ENCODE measurements around the gene TUBG1. TPM values are rescaled to one million over a fixed set of nuclear protein-coding genes. Genes with fewer than 3 reads are reported as not detected.

Gene TUBG1
- total and polyA plus RNA-seq, 10 of the 15 experiments (the other 5 are each of a cell fraction or from before 2014, with no cell fraction given) = 40.0 to 256 (median 107) TPM

- Histone ChIP-seq H4K20me1 (ENCODE audit: control insufficient read depth, insufficient read depth) (no peaks in the 10 kb centered on the region), H3K9me3 (replicated peaks; ENCODE audit: control insufficient read depth, insufficient read depth, low read length) (no peaks in the 10 kb centered on the region), H3K27ac (ENCODE audit: control insufficient read depth, insufficient read depth) (no peak overlapping the region), H3K9ac (ENCODE audit: control insufficient read depth, insufficient read depth, low read length) (no peak overlapping the region), H3K4me3 (no peak overlapping the region), H3K79me2 (ENCODE audit: control insufficient read depth, insufficient read depth, low read length) (peaks cover 50% of the 10 kb centered on the region), H3K4me2 (ENCODE audit: control insufficient read depth, insufficient read depth) (no peak overlapping the region), H2AFZ (ENCODE audit: control insufficient read depth, low read depth, low read length) (no peak overlapping the region), H3K27me3 (replicated peaks in 1 of 2; ENCODE audit: control insufficient read depth in 2 of 2, insufficient read depth in 2 of 2, low read length in 1 of 2) (no peaks in the 10 kb centered on the region), H3K4me1 (ENCODE audit: control insufficient read depth, insufficient read depth, low read length) (peaks cover 24% of the 10 kb centered on the region), H3K36me3 (ENCODE audit: control insufficient read depth in 2 of 2, insufficient read depth in 2 of 2, low read length in 1 of 2) (peaks cover 20 to 29% of the 10 kb centered on the region in 2 experiments; a peak in 3 of 4 replicates)
- ChIA-PET CTCF (no interaction called here), RAD21 (ENCODE audit: unreplicated experiment) (interaction anchor here (0.8 to 1.4 kb wide), 3 partner anchors 10 to 116 kb away, joined by 3 read pairs; partner anchors contain the start of gene CCR10), SMC1A (ENCODE audit: uncharacterized antibody, unreplicated experiment) (interaction anchor here (1.0 to 1.2 kb wide), 2 partner anchors 14 to 44 kb away, joined by 3 to 4 read pairs; partner anchors contain the start of genes RETREG3 and TUBG1), POLR2A (interaction anchor here (0.7 to 1.9 kb wide), 2 partner anchors 111 to 371 kb away, joined by 4 read pairs; partner anchors contain the start of gene PLEKHH3)
- ATAC-seq (no peak), DNase-seq (ENCODE audit: low read depth, low spot score) (no peak), FAIRE-seq (no peak)
- intact Hi-C loops (cut with micrococcal nuclease; ENCODE audit: unreplicated experiment) (no loop called here), in situ Hi-C loops (cut with MboI) (no loop called here)
- BruUV-seq (replicated peaks) = no TSS peak
- TF ChIP-seq STAT1 (conservative IDR thresholded peaks at IDR 0.05) (no peak), POLR2A (IDR thresholded peaks at IDR 0.05; ENCODE audit: low read depth, low read length) (no peak), SMAD5 (IDR thresholded peaks at IDR 0.05; ENCODE audit: low read depth) (no peak), HDAC6 (IDR thresholded peaks at IDR 0.05; ENCODE audit: unreplicated experiment) (no peak), BCL3 (IDR thresholded peaks at IDR 0.05; ENCODE audit: borderline replicate concordance, insufficient read depth, low read depth, low read length, poor library complexity, severe bottlenecking) (no peak), IRF3 (IDR thresholded peaks at IDR 0.05) (no peak), EGR1 (IDR thresholded peaks at IDR 0.05; ENCODE audit: borderline replicate concordance in 1 of 2, low read depth in 2 of 2, low read length in 2 of 2) (no peak), GABPA (IDR thresholded peaks at IDR 0.05; ENCODE audit: low read depth) (no peak), YY1 (IDR thresholded peaks at IDR 0.05; ENCODE audit: low read depth, low read length) (no peak)
- 87% methylated on average over 13 of the region's 15 CpGs for WGBS (ENCODE audit: insufficient coverage, insufficient replicate concordance, low lambda C conversion rate, missing lambda C conversion rate)
Observed at GRCh38 chr17:42564815-42565522, 44.5 kb upstream of the TUBG1 start.
